ENCODE data around the gene PIK3C2A. TPM values are rescaled to one million over a fixed set of nuclear protein-coding genes. Genes with fewer than 3 reads are reported as not detected.

Gene PIK3C2A
- total RNA-seq, 2 donors from 2014 or later, result 21.4 to 40.0 TPM

- TF ChIP-seq CTCF (IDR thresholded peaks at IDR 0.05) (no peak), POLR2A (IDR thresholded peaks at IDR 0.05) (no peak)
- intact Hi-C loops (cut with DNase I), result no loop called here
- Histone ChIP-seq H3K4me1 (no peaks in the 10 kb centered on the region), H3K27ac (no peak overlapping the region), H3K9me3 (no peaks in the 10 kb centered on the region), H3K36me3 (replicated peaks in 1 of 2; ENCODE audit: insufficient read depth in 1 of 2, low read depth in 2 of 2) (no peaks in the 10 kb centered on the region), H3K27me3 (no peaks in the 10 kb centered on the region), H3K4me3 (no peak overlapping the region)
- 71 to 83% methylated on average over 1 of the region's 1 CpG for WGBS, 2 donors
- ATAC-seq, result no peak
- no peak for DNase-seq
Measured at GRCh38 chr11:17183836-17184235, 23.9 kb downstream of the PIK3C2A start.

GRCh38 chr11:17179970-17180369 is 27.8 kb downstream of the PIK3C2A start:
- 86 to 87% methylated on average over 3 of the region's 3 CpGs for WGBS, 2 donors
- no peaks in the 10 kb centered on the region for H3K4me1 ChIP-seq
- ATAC-seq, result no peak
- intact Hi-C loops (cut with DNase I), result no loop called here
- TF ChIP-seq CTCF (IDR thresholded peaks at IDR 0.05) (no peak), POLR2A (IDR thresholded peaks at IDR 0.05) (no peak)
- no peak overlapping the region for H3K4me3 ChIP-seq
- H3K9me3 ChIP-seq, result no peaks in the 10 kb centered on the region
- no peak for DNase-seq
- H3K36me3 ChIP-seq (replicated peaks in 1 of 2; ENCODE audit: insufficient read depth in 1 of 2, low read depth in 2 of 2), result no peaks in the 10 kb centered on the region
- no peak overlapping the region for H3K27ac ChIP-seq
- H3K27me3 ChIP-seq, result no peaks in the 10 kb centered on the region

GRCh38 chr11:17173332-17173731 is 34.5 kb downstream of the PIK3C2A start:
- intact Hi-C loops (cut with DNase I), result no loop called here
- no peaks in the 10 kb centered on the region for H3K4me1 ChIP-seq
- TF ChIP-seq CTCF (IDR thresholded peaks at IDR 0.05) (no peak), POLR2A (IDR thresholded peaks at IDR 0.05) (no peak)
- WGBS, 2 donors, result 51 to 57% methylated on average over 2 of the region's 2 CpGs
- ATAC-seq (no peak), DNase-seq (no peak)
- H3K27me3 ChIP-seq, result no peaks in the 10 kb centered on the region
- H3K9me3 ChIP-seq, result no peaks in the 10 kb centered on the region
- no peak overlapping the region for H3K4me3 ChIP-seq
- H3K27ac ChIP-seq, result no peak overlapping the region
- H3K36me3 ChIP-seq (replicated peaks in 1 of 2; ENCODE audit: insufficient read depth in 1 of 2, low read depth in 2 of 2), result peaks cover 0 to 3% of the 10 kb centered on the region in 2 donors

GRCh38 chr11:17171916-17172315 is 35.9 kb downstream of the PIK3C2A start:
- Histone ChIP-seq H3K4me3 (no peak overlapping the region), H3K4me1 (no peaks in the 10 kb centered on the region), H3K9me3 (no peaks in the 10 kb centered on the region), H3K36me3 (replicated peaks in 1 of 2; ENCODE audit: insufficient read depth in 1 of 2, low read depth in 2 of 2) (peaks cover 0 to 3% of the 10 kb centered on the region in 2 donors), H3K27ac (no peak overlapping the region), H3K27me3 (no peaks in the 10 kb centered on the region)
- WGBS, 2 donors, result 89 to 96% methylated on average over 1 of the region's 1 CpG
- DNase-seq, result no peak
- ATAC-seq, result no peak
- TF ChIP-seq CTCF (IDR thresholded peaks at IDR 0.05), result no peak
- no peak for TF ChIP-seq POLR2A (IDR thresholded peaks at IDR 0.05)
- intact Hi-C loops (cut with DNase I), result no loop called here

DNA sequence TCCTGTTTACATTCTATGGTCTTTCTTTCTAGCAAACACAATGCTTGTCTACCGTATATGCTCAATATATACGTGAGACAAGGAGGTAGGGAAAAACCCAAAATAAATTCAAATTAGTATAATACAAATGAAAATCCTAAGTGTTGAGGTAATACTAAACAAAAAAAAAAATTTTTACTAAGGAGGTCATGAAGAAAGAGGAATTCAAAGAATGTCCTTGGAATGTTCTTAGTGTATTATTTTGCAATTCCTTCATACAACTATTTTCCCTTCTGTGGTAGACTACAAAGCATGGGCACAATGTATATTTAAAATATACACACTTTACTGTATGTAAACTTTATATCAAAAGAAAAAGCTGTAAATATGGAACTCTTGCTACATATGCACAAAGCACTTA is 36.4 kb downstream of the PIK3C2A start:
- no peaks in the 10 kb centered on the region for H3K4me1 ChIP-seq
- H3K4me3 ChIP-seq, result no peak overlapping the region
- H3K36me3 ChIP-seq (replicated peaks in 1 of 2; ENCODE audit: insufficient read depth in 1 of 2, low read depth in 2 of 2), result peaks cover 0 to 3% of the 10 kb centered on the region in 2 donors
- ATAC-seq (no peak), DNase-seq (no peak)
- no peak for TF ChIP-seq CTCF (IDR thresholded peaks at IDR 0.05)
- no peak for TF ChIP-seq POLR2A (IDR thresholded peaks at IDR 0.05)
- H3K9me3 ChIP-seq, result no peaks in the 10 kb centered on the region
- 80 to 84% methylated on average over 2 of the region's 2 CpGs for WGBS, 2 donors
- no peaks in the 10 kb centered on the region for H3K27me3 ChIP-seq
- intact Hi-C loops (cut with DNase I), result no loop called here
- no peak overlapping the region for H3K27ac ChIP-seq

Data from body of pancreas (tissue), 4 donors.